Measurements from ENCODE around the gene SOX13.

Gene SOX13

GRCh38 chr1:204065174-204065985 lies 7.5 kb upstream of the SOX13 start:
- no peak for DNase-seq

- no peak for DNase-seq
These were observed 7.0 kb upstream of the SOX13 start for GRCh38 chr1:204065986-204066300.

- no peak for DNase-seq
These were observed 5.0 kb upstream of the SOX13 start for GRCh38 chr1:204067935-204068334.

- DNase-seq = no peak
These were observed 3.0 kb upstream of the SOX13 start for GRCh38 chr1:204069887-204070286.

- no peak for DNase-seq
These were observed 2.0 kb upstream of the SOX13 start for GRCh38 chr1:204070895-204071294.

- no peak for DNase-seq
These were observed 940 bp downstream of the SOX13 start for GRCh38 chr1:204073837-204074273.

GRCh38 chr1:204074274-204075138 lies 1.6 kb downstream of the SOX13 start:
- DNase-seq = no peak

- no peak for DNase-seq
These were observed 2.2 kb downstream of the SOX13 start for GRCh38 chr1:204075139-204075521.

- no peak for DNase-seq
These were observed 3.3 kb downstream of the SOX13 start for GRCh38 chr1:204075890-204076846.

GRCh38 chr1:204076891-204077290 lies 4.0 kb downstream of the SOX13 start:
- DNase-seq = no peak

GRCh38 chr1:204077979-204078696 lies 5.2 kb downstream of the SOX13 start:
- no peak for DNase-seq

- no peak for DNase-seq
These were observed 6.7 kb downstream of the SOX13 start for GRCh38 chr1:204079608-204079999.

- no peak for DNase-seq
These were observed 7.4 kb downstream of the SOX13 start for GRCh38 chr1:204080163-204080903.

GRCh38 chr1:204081164-204081790 lies 8.4 kb downstream of the SOX13 start:
- DNase-seq = no peak

GRCh38 chr1:204081791-204082513 lies 9.0 kb downstream of the SOX13 start:
- no peak for DNase-seq

GRCh38 chr1:204083491-204083890 lies 10.6 kb downstream of the SOX13 start:
- DNase-seq = no peak

- DNase-seq = peak; percentile 91 to 93
These were observed 11.4 kb downstream of the SOX13 start for GRCh38 chr1:204084247-204084772.

GRCh38 chr1:204085876-204086275 lies 13.0 kb downstream of the SOX13 start:
- DNase-seq = no peak

- no peak for DNase-seq
These were observed 14.4 kb downstream of the SOX13 start for GRCh38 chr1:204087181-204087892.

Data from cerebellar nuclear complex (tissue), 1 donor.